ENCODE measurements around the gene FHIT.
A peak's percentile ranks its signal among the peaks of the same experiment; 100 is the strongest.

The FHIT gene

GRCh38 chr3:60469481-60469880, 781.8 kb downstream of the FHIT start:
- DNase-seq (ENCODE audit: low spot score), result no peak

- no peak for DNase-seq (ENCODE audit: low spot score)
Measured at GRCh38 chr3:60463685-60464084, 787.6 kb downstream of the FHIT start.

GRCh38 chr3:60461267-60461666, 790.0 kb downstream of the FHIT start:
- no peak for DNase-seq (ENCODE audit: low spot score)

- DNase-seq (ENCODE audit: low spot score), result peak; percentile 76
Measured at GRCh38 chr3:60456180-60456579, 795.1 kb downstream of the FHIT start.

GRCh38 chr3:60453326-60453725, 797.9 kb downstream of the FHIT start:
- DNase-seq (ENCODE audit: low spot score), result no peak

GRCh38 chr3:60448696-60449095, 802.6 kb downstream of the FHIT start:
- no peak for DNase-seq (ENCODE audit: low spot score)

- no peak for DNase-seq (ENCODE audit: low spot score)
Measured at GRCh38 chr3:60445446-60445845, 805.8 kb downstream of the FHIT start.

GRCh38 chr3:60444898-60445437, 806.3 kb downstream of the FHIT start:
- no peak for DNase-seq (ENCODE audit: low spot score)

- DNase-seq (ENCODE audit: low spot score), result no peak
Measured at GRCh38 chr3:60440869-60441268, 810.4 kb downstream of the FHIT start.

GRCh38 chr3:60435941-60436650, 815.2 kb downstream of the FHIT start:
- DNase-seq (ENCODE audit: low spot score), result no peak

GRCh38 chr3:60434950-60435349, 816.3 kb downstream of the FHIT start:
- no peak for DNase-seq (ENCODE audit: low spot score)

GRCh38 chr3:60434323-60434722, 816.9 kb downstream of the FHIT start:
- no peak for DNase-seq (ENCODE audit: low spot score)

GRCh38 chr3:60431599-60431958, 819.7 kb downstream of the FHIT start:
- no peak for DNase-seq (ENCODE audit: low spot score)

- no peak for DNase-seq (ENCODE audit: low spot score)
Measured at GRCh38 chr3:60430205-60430604, 821.0 kb downstream of the FHIT start.

- DNase-seq (ENCODE audit: low spot score), result no peak
Measured at GRCh38 chr3:60427109-60427508, 824.1 kb downstream of the FHIT start.

GRCh38 chr3:60424942-60425341, 826.3 kb downstream of the FHIT start:
- DNase-seq (ENCODE audit: low spot score), result no peak

- no peak for DNase-seq (ENCODE audit: low spot score)
Measured at GRCh38 chr3:60424034-60424433, 827.2 kb downstream of the FHIT start.

GRCh38 chr3:60423556-60423955, 827.7 kb downstream of the FHIT start:
- DNase-seq (ENCODE audit: low spot score), result no peak

GRCh38 chr3:60421749-60422446, 829.4 kb downstream of the FHIT start:
- DNase-seq (ENCODE audit: low spot score), result no peak

- no peak for DNase-seq (ENCODE audit: low spot score)
Measured at GRCh38 chr3:60417576-60417975, 833.7 kb downstream of the FHIT start.

- DNase-seq (ENCODE audit: low spot score), result no peak
Measured at GRCh38 chr3:60414011-60414410, 837.2 kb downstream of the FHIT start.

GRCh38 chr3:60413551-60413950, 837.7 kb downstream of the FHIT start:
- DNase-seq (ENCODE audit: low spot score), result no peak

GRCh38 chr3:60403866-60404265, 847.4 kb downstream of the FHIT start:
- no peak for DNase-seq (ENCODE audit: low spot score)

GRCh38 chr3:60402931-60403330, 848.3 kb downstream of the FHIT start:
- no peak for DNase-seq (ENCODE audit: low spot score)
